ENCODE measurements around the gene RAB44. TPM values are rescaled to one million over a fixed set of nuclear protein-coding genes. Genes with fewer than 3 reads are reported as not detected.

The RAB44 gene
- total and polyA plus RNA-seq, 9 of the 15 experiments (the other 6 are each of a cell fraction or from before 2014, with no cell fraction given), result not detected

DNA sequence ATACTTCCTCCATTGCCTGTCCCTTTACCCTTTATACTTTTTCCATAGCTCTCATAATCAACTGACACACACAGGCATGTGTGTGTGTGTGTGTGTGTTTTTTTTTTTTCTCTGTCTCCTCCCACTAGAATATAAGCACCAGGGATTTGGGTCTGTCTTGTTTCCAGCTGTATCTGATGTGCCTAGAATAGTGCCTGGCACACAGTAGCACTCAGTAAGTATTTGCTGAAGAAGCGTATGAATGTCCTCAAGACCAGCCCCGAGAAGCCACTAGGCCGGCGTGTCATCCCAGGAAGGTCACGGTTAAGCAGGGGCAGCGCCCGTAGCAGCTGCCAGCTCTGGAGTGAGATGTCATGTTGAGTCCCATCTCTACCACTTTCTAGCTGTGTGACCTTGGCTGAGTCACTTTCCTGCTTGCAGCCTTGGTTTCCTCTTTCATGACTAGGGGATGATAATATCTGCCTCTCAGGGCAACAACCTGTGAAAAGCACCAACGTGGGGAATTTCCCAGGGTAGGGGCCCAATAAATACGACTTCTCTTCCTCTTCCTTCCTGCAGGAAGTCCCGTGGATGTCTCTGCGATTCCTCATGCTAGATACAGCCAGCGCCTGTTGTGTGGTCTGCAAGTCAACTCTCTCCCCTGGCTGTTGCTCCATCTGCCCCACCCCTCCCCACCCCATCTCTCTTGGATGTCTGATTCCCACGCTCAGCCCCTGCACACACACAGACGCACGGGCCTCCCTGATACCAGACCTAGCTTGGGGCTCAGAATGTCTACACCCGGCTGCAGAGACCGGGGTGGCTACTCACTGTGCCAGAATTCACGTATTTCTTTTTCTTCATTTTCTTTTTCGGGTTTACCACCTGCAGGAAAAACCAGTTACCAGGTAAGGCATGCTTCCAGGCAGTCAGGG, 58.1 kb downstream of the RAB44 start:
- 14% methylated on average over 19 of the region's 19 CpGs for WGBS (ENCODE audit: insufficient coverage, low coverage, missing lambda C conversion rate)
- H2AFZ ChIP-seq (ENCODE audit: low read depth, low read length), result 0 out of 2 replicates have a peak overlapping the region, but pooled peaks have one; percentile 6
- H4K20me1 ChIP-seq (replicated peaks; ENCODE audit: control insufficient read depth, insufficient read depth, low read length), result peaks cover 14% of the 10 kb centered on the region; the same call in 1 of the 2 replicates
- no peaks in the 10 kb centered on the region for H3K79me2 ChIP-seq (ENCODE audit: control insufficient read depth, insufficient read depth, low read length)
- H3K27me3 ChIP-seq (ENCODE audit: control insufficient read depth in 2 of 2, insufficient read depth in 2 of 2, low read length in 2 of 2), result peaks cover 6 to 22% of the 10 kb centered on the region in 2 experiments; a peak in 4 of 5 replicates
- FAIRE-seq (peak; percentile 73), ATAC-seq (no peak), DNase-seq (ENCODE audit: extremely low read depth in 1 of 4, low spot score in 3 of 4) (peak in 1 of 4 experiments; percentile 49)
- in situ Hi-C loops (cut with MboI) (loop anchor here (10.0 kb wide), 1 partner anchor 131 kb away; no protein-coding TSS in a partner anchor), intact Hi-C loops (cut with micrococcal nuclease) (no loop called here)
- peak overlapping the region in 1 of 2 experiments; percentile 36; a peak in 1 of 4 replicates for H3K9ac ChIP-seq (ENCODE audit: insufficient read depth in 1 of 2, low read depth in 2 of 2, low read length in 2 of 2)
- H3K9me1 ChIP-seq (ENCODE audit: control insufficient read depth, insufficient read depth, low read length), result no peaks in the 10 kb centered on the region
- no peak overlapping the region for H3K4me3 ChIP-seq
- POLR2A ChIA-PET, result interaction anchor here (0.7 to 2.0 kb wide), 5 partner anchors 40 to 161 kb away, joined by 3 to 6 read pairs (median 3); no protein-coding TSS in a partner anchor
- no peak overlapping the region for H3K27ac ChIP-seq (ENCODE audit: extremely low read depth, low read depth, low read length)
- BruUV-seq (replicated peaks), result no TSS peak
- no peaks in the 10 kb centered on the region for H3K36me3 ChIP-seq (ENCODE audit: control insufficient read depth, insufficient read depth, low read length)
- H3K4me1 ChIP-seq (replicated peaks in 1 of 2; ENCODE audit: control insufficient read depth in 2 of 2, insufficient read depth in 2 of 2, low read length in 2 of 2), result peaks cover 0 to 5% of the 10 kb centered on the region in 2 experiments; a peak in 3 of 5 replicates
- CTCF ChIA-PET (ENCODE audit: low intra/inter-chr PET ratio), result interaction anchor here (0.6 kb wide), 1 partner anchor 660 kb away, joined by 3 read pairs; no protein-coding TSS in a partner anchor
- no peaks in the 10 kb centered on the region for H3K9me3 ChIP-seq (replicated peaks; ENCODE audit: control insufficient read depth, insufficient read depth, low read depth, low read length)
- H3K4me2 ChIP-seq (ENCODE audit: insufficient read depth, low read length), result no peak overlapping the region; the same call in 1 of the 2 replicates
- TF ChIP-seq CEBPG (CRISPR knock-in tag; IDR thresholded peaks at IDR 0.05) (no peak), CEBPG (tag; conservative IDR thresholded peaks at IDR 0.05 in 1 of 2, IDR thresholded peaks at IDR 0.05 in 1 of 2) (no peak), ETV6 (IDR thresholded peaks at IDR 0.05; ENCODE audit: borderline replicate concordance in 1 of 2, low read depth in 2 of 2, low read length in 1 of 2) (peak; percentile 56 to 76), ETV6 (CRISPR knock-in tag; IDR thresholded peaks at IDR 0.05; ENCODE audit: borderline replicate concordance) (no peak), EP400 (IDR thresholded peaks at IDR 0.05) (no peak), ESRRA (IDR thresholded peaks at IDR 0.05; ENCODE audit: borderline replicate concordance, low read depth) (peak; percentile 42; the same call in 1 of the 2 replicates), SMARCB1 (IDR thresholded peaks at IDR 0.05; ENCODE audit: insufficient read length, low read depth) (no peak), ZNF174 (CRISPR knock-in tag; IDR thresholded peaks at IDR 0.05) (no peak), CBX1 (IDR thresholded peaks at IDR 0.05; ENCODE audit: low read depth) (no peak), CREM (IDR thresholded peaks at IDR 0.05; ENCODE audit: low read depth) (peak; percentile 37; the same call in 1 of the 2 replicates), FOXJ3 (CRISPR knock-in tag; IDR thresholded peaks at IDR 0.05) (no peak), ZNF133 (CRISPR knock-in tag; IDR thresholded peaks at IDR 0.05) (no peak), SETDB1 (IDR thresholded peaks at IDR 0.05; ENCODE audit: low read length) (no peak), NR2C2 (CRISPR knock-in tag; IDR thresholded peaks at IDR 0.05) (no peak), NR2C2 (tag; IDR thresholded peaks at IDR 0.05) (peak; percentile 40; the same call in 1 of the 2 replicates), SMARCC2 (IDR thresholded peaks at IDR 0.05; ENCODE audit: low read depth) (no peak), STAG1 (CRISPR knock-in tag; IDR thresholded peaks at IDR 0.05; ENCODE audit: borderline replicate concordance) (no peak)
- TF ChIP-seq, protein P1, sequence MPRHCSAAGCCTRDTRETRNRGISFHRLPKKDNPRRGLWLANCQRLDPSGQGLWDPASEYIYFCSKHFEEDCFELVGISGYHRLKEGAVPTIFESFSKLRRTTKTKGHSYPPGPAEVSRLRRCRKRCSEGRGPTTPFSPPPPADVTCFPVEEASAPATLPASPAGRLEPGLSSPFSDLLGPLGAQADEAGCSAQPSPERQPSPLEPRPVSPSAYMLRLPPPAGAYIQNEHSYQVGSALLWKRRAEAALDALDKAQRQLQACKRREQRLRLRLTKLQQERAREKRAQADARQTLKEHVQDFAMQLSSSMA (CRISPR knock-in tag; IDR thresholded peaks at IDR 0.05), result no peak
- TF ChIP-seq, protein P2, sequence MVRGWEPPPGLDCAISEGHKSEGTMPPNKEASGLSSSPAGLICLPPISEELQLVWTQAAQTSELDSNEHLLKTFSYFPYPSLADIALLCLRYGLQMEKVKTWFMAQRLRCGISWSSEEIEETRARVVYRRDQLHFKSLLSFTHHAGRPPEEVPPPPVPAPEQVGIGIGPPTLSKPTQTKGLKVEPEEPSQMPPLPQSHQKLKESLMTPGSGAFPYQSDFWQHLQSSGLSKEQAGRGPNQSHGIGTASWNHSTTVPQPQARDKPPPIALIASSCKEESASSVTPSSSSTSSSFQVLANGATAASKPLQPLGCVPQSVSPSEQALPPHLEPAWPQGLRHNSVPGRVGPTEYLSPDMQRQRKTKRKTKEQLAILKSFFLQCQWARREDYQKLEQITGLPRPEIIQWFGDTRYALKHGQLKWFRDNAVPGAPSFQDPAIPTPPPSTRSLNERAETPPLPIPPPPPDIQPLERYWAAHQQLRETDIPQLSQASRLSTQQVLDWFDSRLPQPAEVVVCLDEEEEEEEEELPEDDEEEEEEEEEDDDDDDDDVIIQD (CRISPR knock-in tag; IDR thresholded peaks at IDR 0.05), result no peak

Data from K562 (cell line).